HCT116 (cell line): ENCODE measurements around the gene NAALADL2. TPM values are rescaled to one million over a fixed set of nuclear protein-coding genes. Genes with fewer than 3 reads are reported as not detected.

Experiments used
- ATAC-seq: fragments of 200-7000 bp; cut with Tn5 transposase; 2 replicates; pipeline ENCODE4 v1.9.1; 2020; ENCODE audit warnings: mild to moderate bottlenecking, moderate library complexity
- BruUV-seq: library from RNA; stranded (reverse); fragments of 400-500 nt; replicated peaks from 2 replicates; lab custom pipeline; 2021; lab: Mats Ljungman, UMichigan
- CTCF ChIA-PET: fragments of 300-600 bp; sonication (Branson Sonifier 250); formaldehyde crosslinking; loops from one replicate; lab custom pipeline; 2021; ENCODE audit warnings: antibody characterized with exemption; lab: Charles Lee
- POLR2A ChIA-PET: fragments of 300-600, 350-600 bp; sonication (Branson Sonifier 250); formaldehyde crosslinking; loops from one replicate; lab custom pipeline; 2021; ENCODE audit warnings: antibody characterized with exemption; lab: Charles Lee
- RAD21 ChIA-PET, 2 experiments: fragments of 300-600 bp; sonication (Branson Sonifier 250); formaldehyde crosslinking; loops; one replicate each; lab custom pipeline; 2023; ENCODE audit warnings: low total read pairs in 2 of 2; ENCODE audit not compliant: uncharacterized antibody in 2 of 2, unreplicated experiment in 2 of 2, low non-redundant PET in 1 of 2; lab: Charles Lee
- DNase-seq: peaks from one replicate; pipeline ENCODE4 v3.0.0-alpha.2; 2010; ENCODE audit warnings: low read depth, low spot score
- H2AFZ ChIP-seq: fragments of 200-600 bp; shearing (Covaris generic), sonication (generic); 2 replicates; pipeline ENCODE4 v1.6.1; 2017; ENCODE audit warnings: low read depth, mixed run types, mixed read lengths, antibody characterized with exemption, low read length; ENCODE audit not compliant: poor library complexity, severe bottlenecking
- H3K27ac ChIP-seq: 2 replicates; pipeline ENCODE4 v1.5.1; 2012; ENCODE audit warnings: low read depth, low read length
- H3K27me3 ChIP-seq: fragments of 200-600 bp; sonication (generic); 2 replicates; pipeline ENCODE4 v1.6.1; 2016; ENCODE audit warnings: mixed run types, low read length, mixed read lengths; ENCODE audit not compliant: insufficient read depth
- H3K36me3 ChIP-seq, 2 experiments: fragments of 200-500 bp in 1 of 2; fragments of 200-600 bp in 1 of 2; sonication (Bioruptor generic) in 1 of 2; sonication (generic) in 1 of 2; 2 replicates each; pipeline versions ENCODE4 v1.5.1 to v1.6.1; 2014 to 2016; ENCODE audit warnings: low read length in 2 of 2, inconsistent platforms in 1 of 2, mixed read lengths in 1 of 2, mixed run types in 1 of 2; ENCODE audit not compliant: insufficient read depth in 2 of 2, control insufficient read depth in 1 of 2
- H3K4me1 ChIP-seq, 2 experiments: fragments of 200-600 bp in 1 of 2; sonication (generic) in 1 of 2; 2 replicates each; pipeline versions ENCODE4 v1.5.1 to v1.6.1; 2012 to 2017; ENCODE audit warnings: low read length in 2 of 2, inconsistent platforms in 1 of 2, mild to moderate bottlenecking in 1 of 2, mixed read lengths in 1 of 2, mixed run types in 1 of 2, moderate library complexity in 1 of 2; ENCODE audit not compliant: insufficient read depth in 2 of 2, control insufficient read depth in 1 of 2
- H3K4me2 ChIP-seq: fragments of 200-600 bp; sonication (generic); 2 replicates; pipeline ENCODE4 v1.6.1; 2017; ENCODE audit warnings: mixed run types, low read length, mixed read lengths
- H3K4me3 ChIP-seq, 2 experiments: fragments of 200-600 bp in 1 of 2; sonication (generic) in 1 of 2; replicated peaks in 1 of 2; 2 replicates each; pipeline ENCODE4 v1.5.1; 2011 to 2016; ENCODE audit warnings: low read length in 2 of 2, control low read depth in 1 of 2, low read depth in 1 of 2, mild to moderate bottlenecking in 1 of 2, mixed read lengths in 1 of 2, mixed run types in 1 of 2
- H3K79me2 ChIP-seq: fragments of 200-600 bp; sonication (generic); 2 replicates; pipeline ENCODE4 v1.6.1; 2017; ENCODE audit warnings: mild to moderate bottlenecking, mixed run types, low read length, moderate library complexity, mixed read lengths; ENCODE audit not compliant: insufficient read depth
- H3K9ac ChIP-seq: fragments of 200-600 bp; sonication (generic); 2 replicates; pipeline ENCODE4 v1.6.1; 2016; ENCODE audit warnings: low read length, mixed read lengths
- H3K9me2 ChIP-seq: fragments of 200-600 bp; sonication (generic), shearing (Covaris generic); 2 replicates; pipeline ENCODE4 v1.6.1; 2017; ENCODE audit warnings: mixed run types, mild to moderate bottlenecking, moderate library complexity; ENCODE audit not compliant: insufficient read depth
- H3K9me3 ChIP-seq, 2 experiments: fragments of 200-500 bp in 1 of 2; fragments of 200-600 bp in 1 of 2; sonication (Bioruptor generic) in 1 of 2; sonication (generic) in 1 of 2; 2 replicates each; pipeline ENCODE4 v1.6.1; 2014 to 2017; ENCODE audit warnings: low read length in 2 of 2, mixed read lengths in 2 of 2, inconsistent platforms in 1 of 2, low read depth in 1 of 2, mild to moderate bottlenecking in 1 of 2, mixed run types in 1 of 2, moderate library complexity in 1 of 2; ENCODE audit not compliant: control insufficient read depth in 1 of 2, insufficient read depth in 1 of 2
- H4K20me1 ChIP-seq: fragments of 200-600 bp; sonication (generic), shearing (Covaris generic); 2 replicates; pipeline ENCODE4 v1.6.1; 2017; ENCODE audit warnings: mixed run types, mild to moderate bottlenecking, moderate library complexity; ENCODE audit not compliant: insufficient read depth
- CEBPB ChIP-seq: IDR thresholded peaks from 2 replicates; pipeline ENCODE4 v1.6.1; 2012; ENCODE audit warnings: low read depth
- EGR1 ChIP-seq: IDR thresholded peaks from 2 replicates; pipeline ENCODE4 v1.6.1; 2012; ENCODE audit warnings: low read depth
- ELF1 ChIP-seq: IDR thresholded peaks from 2 replicates; pipeline ENCODE4 v1.6.1; 2012; ENCODE audit warnings: low read depth, borderline replicate concordance
- EZH2 ChIP-seq: fragments of 200-600 bp; sonication (generic); IDR thresholded peaks from 2 replicates; pipeline ENCODE4 v1.6.1; 2017; ENCODE audit warnings: antibody characterized with exemption, mixed run types
- EZH2phosphoT487 ChIP-seq: fragments of 200-600 bp; IDR thresholded peaks from 2 replicates; pipeline ENCODE4 v1.6.1; 2018; ENCODE audit warnings: antibody characterized with exemption, borderline replicate concordance
- FOSL1 ChIP-seq: IDR thresholded peaks from 2 replicates; pipeline ENCODE4 v1.6.1; 2012; ENCODE audit warnings: low read depth
- JUND ChIP-seq: IDR thresholded peaks from 2 replicates; pipeline ENCODE4 v1.6.1; 2012
- SIN3A ChIP-seq: IDR thresholded peaks from 2 replicates; pipeline ENCODE4 v1.6.1; 2012; ENCODE audit warnings: low read depth
- SRF ChIP-seq: IDR thresholded peaks from 2 replicates; pipeline ENCODE4 v1.6.1; 2012; ENCODE audit warnings: low read depth
- TCF7L2 ChIP-seq: IDR thresholded peaks from 2 replicates; pipeline ENCODE4 v1.7.0; 2011; ENCODE audit warnings: borderline replicate concordance, inconsistent platforms; ENCODE audit not compliant: insufficient read depth, insufficient read length; ENCODE audit errors: extremely low read depth
- ZFX ChIP-seq: fragments of 450-650 bp; IDR thresholded peaks from 2 replicates; pipeline ENCODE4 v1.6.1; 2017
- ZNF274 ChIP-seq: fragments of 200-500 bp; sonication (Bioruptor generic); IDR thresholded peaks from 2 replicates; pipeline ENCODE4 v1.6.1; 2014; ENCODE audit warnings: mild to moderate bottlenecking, low read depth, low read length, inconsistent platforms
- intact Hi-C: fragments of 100-400 bp; cut with micrococcal nuclease; formaldehyde crosslinking; loops from 2 replicates; pipeline ENCODE4 v1.10.0; 2022
- total RNA-seq: library from RNA; stranded (reverse); gene quantifications from one replicate; pipeline ENCODE4 v1.2.1, GENCODE V29; 2021; ENCODE audit not compliant: unreplicated experiment
- TF ChIP-seq, protein P1 (sequence below): IDR thresholded peaks from 2 replicates; pipeline ENCODE4 v1.6.1; 2012
- TF ChIP-seq, protein P2 (sequence below), 3 experiments: fragments of 200-600 bp in 1 of 3; sonication (generic) in 1 of 3; IDR thresholded peaks in 2 of 3; conservative IDR thresholded peaks in 1 of 3; 2 replicates each; pipeline ENCODE4 v1.5.1; 2012 to 2017; ENCODE audit warnings: low read depth in 2 of 3, low read length in 2 of 3, antibody characterized with exemption in 1 of 3, borderline replicate concordance in 1 of 3, control low read depth in 1 of 3, mild to moderate bottlenecking in 1 of 3, mixed read lengths in 1 of 3, mixed run types in 1 of 3, moderate library complexity in 1 of 3; ENCODE audit not compliant: insufficient read depth in 1 of 3

The NAALADL2 gene
- total RNA-seq, 1 experiment from 2014 or later, result 2.9 TPM

DNA sequence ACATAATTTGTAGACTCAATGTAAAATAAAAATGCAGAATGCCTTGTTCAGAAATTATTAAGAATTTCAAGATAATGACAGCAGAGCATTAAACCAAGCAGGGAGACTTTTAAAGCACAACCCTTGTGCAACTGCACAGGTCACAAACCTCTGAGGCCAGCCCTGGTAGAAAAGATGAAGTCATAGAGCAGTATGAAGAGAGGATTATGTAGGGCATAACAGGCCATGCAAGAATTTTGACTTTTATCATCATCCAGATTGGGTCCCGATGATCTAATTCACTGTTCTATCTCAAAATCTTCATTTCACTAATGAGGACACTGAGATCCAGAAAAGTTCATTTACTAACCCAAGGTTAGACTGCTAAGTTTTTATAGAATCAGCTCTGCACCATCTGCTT lies 388.5 kb downstream of the NAALADL2 start:
- Histone ChIP-seq H3K27ac (no peak overlapping the region), H3K9ac (no peak overlapping the region), H3K9me2 (no peaks in the 10 kb centered on the region), H3K27me3 (no peaks in the 10 kb centered on the region), H3K9me3 (no peaks in the 10 kb centered on the region), H3K4me1 (no peaks in the 10 kb centered on the region), H3K4me2 (no peak overlapping the region), H3K79me2 (no peaks in the 10 kb centered on the region), H3K4me3 (no peak overlapping the region), H2AFZ (no peak overlapping the region), H3K36me3 (no peaks in the 10 kb centered on the region), H4K20me1 (no peaks in the 10 kb centered on the region)
- ChIA-PET CTCF (no interaction called here), RAD21 (no interaction called here), POLR2A (interaction anchor here (1.3 kb wide), 1 partner anchor 16 kb away, joined by 3 read pairs; no protein-coding TSS in a partner anchor)
- ATAC-seq (no peak), DNase-seq (no peak)
- no TSS peak for BruUV-seq
- intact Hi-C loops, result no loop called here
- TF ChIP-seq SRF (no peak), ELF1 (no peak), CEBPB (no peak), EZH2phosphoT487 (no peak), TCF7L2 (no peak), EGR1 (no peak), ZFX (no peak), SIN3A (no peak), EZH2 (no peak), ZNF274 (no peak), FOSL1 (no peak), JUND (no peak)
- TF ChIP-seq, protein P1, sequence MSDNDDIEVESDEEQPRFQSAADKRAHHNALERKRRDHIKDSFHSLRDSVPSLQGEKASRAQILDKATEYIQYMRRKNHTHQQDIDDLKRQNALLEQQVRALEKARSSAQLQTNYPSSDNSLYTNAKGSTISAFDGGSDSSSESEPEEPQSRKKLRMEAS, result no peak
- TF ChIP-seq, protein P2, sequence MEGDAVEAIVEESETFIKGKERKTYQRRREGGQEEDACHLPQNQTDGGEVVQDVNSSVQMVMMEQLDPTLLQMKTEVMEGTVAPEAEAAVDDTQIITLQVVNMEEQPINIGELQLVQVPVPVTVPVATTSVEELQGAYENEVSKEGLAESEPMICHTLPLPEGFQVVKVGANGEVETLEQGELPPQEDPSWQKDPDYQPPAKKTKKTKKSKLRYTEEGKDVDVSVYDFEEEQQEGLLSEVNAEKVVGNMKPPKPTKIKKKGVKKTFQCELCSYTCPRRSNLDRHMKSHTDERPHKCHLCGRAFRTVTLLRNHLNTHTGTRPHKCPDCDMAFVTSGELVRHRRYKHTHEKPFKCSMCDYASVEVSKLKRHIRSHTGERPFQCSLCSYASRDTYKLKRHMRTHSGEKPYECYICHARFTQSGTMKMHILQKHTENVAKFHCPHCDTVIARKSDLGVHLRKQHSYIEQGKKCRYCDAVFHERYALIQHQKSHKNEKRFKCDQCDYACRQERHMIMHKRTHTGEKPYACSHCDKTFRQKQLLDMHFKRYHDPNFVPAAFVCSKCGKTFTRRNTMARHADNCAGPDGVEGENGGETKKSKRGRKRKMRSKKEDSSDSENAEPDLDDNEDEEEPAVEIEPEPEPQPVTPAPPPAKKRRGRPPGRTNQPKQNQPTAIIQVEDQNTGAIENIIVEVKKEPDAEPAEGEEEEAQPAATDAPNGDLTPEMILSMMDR (IDR thresholded peaks at IDR 0.05 in 2 of 3, conservative IDR thresholded peaks at IDR 0.05 in 1 of 3; ENCODE audit: borderline replicate concordance in 1 of 3, insufficient read depth in 1 of 3, low read depth in 2 of 3, low read length in 2 of 3), result no peak
